ENCODE results near the gene PNMT. TPM values are rescaled to one million over a fixed set of nuclear protein-coding genes. Genes with fewer than 3 reads are reported as not detected.
A peak's percentile ranks its signal among the peaks of the same experiment; 100 is the strongest.

The PNMT gene
- total RNA-seq, 1 experiment from 2014 or later = 1.4 TPM

GRCh38 chr17:39706383-39706782 lies 38.1 kb downstream of the PNMT start:
- Histone ChIP-seq H3K9me3 (ENCODE audit: low read length) (no peaks in the 10 kb centered on the region), H3F3A (ENCODE audit: low read length, unreplicated experiment) (no peaks in the 10 kb centered on the region), H4K20me1 (ENCODE audit: low read length) (no peaks in the 10 kb centered on the region), H3K9ac (ENCODE audit: low read length) (peak overlapping the region; percentile 65), H3K36me3 (ENCODE audit: low read depth, low read length) (peaks cover 4% of the 10 kb centered on the region; the same call in 1 of the 2 replicates), H3K9me2 (replicated peaks; ENCODE audit: low read length) (no peaks in the 10 kb centered on the region), H3K4me2 (ENCODE audit: low read length) (peak overlapping the region; percentile 80), H3K27ac (ENCODE audit: low read length) (peak overlapping the region; percentile 92), H3K27me3 (ENCODE audit: low read length) (no peaks in the 10 kb centered on the region), H3K79me2 (ENCODE audit: low read length) (peaks cover 52% of the 10 kb centered on the region), H2AFZ (ENCODE audit: low read length) (no peak overlapping the region), H3K4me3 (ENCODE audit: low read length) (peak overlapping the region; percentile 38), H3K4me1 (ENCODE audit: insufficient read depth, low read length) (peaks cover 57% of the 10 kb centered on the region)
- TF ChIP-seq EZH2 (IDR thresholded peaks at IDR 0.05; ENCODE audit: low read length, unreplicated experiment) = no peak
- no peak for TF ChIP-seq CTCF (conservative IDR thresholded peaks at IDR 0.05; ENCODE audit: low read depth, low read length)
- ATAC-seq = no peak
- ChIA-PET POLR2A (ENCODE audit: unreplicated experiment) (no interaction called here), CTCF (no interaction called here)
- BruUV-seq (replicated peaks) = no TSS peak
- peak; percentile 29 for DNase-seq
- intact Hi-C loops (cut with micrococcal nuclease) = no loop called here

DNA sequence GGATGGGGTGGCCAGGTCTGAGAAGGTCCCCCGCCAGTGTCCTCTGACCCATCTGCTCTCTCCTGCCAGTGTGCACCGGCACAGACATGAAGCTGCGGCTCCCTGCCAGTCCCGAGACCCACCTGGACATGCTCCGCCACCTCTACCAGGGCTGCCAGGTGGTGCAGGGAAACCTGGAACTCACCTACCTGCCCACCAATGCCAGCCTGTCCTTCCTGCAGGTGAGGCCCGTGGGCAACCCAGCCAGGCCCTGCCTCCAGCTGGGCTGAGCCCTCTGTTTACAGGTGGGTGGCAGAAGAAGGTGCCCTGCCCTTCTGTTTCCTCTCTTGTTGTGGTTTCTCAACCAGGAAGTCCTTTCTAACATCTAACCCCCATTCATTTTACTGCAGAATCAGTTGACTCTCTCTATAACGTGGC lies 38.7 kb downstream of the PNMT start:
- H3F3A ChIP-seq (ENCODE audit: low read length, unreplicated experiment) = no peaks in the 10 kb centered on the region
- H3K79me2 ChIP-seq (ENCODE audit: low read length) = peaks cover 46% of the 10 kb centered on the region
- DNase-seq = peak; percentile 13
- no peaks in the 10 kb centered on the region for H4K20me1 ChIP-seq (ENCODE audit: low read length)
- peaks cover 4% of the 10 kb centered on the region; the same call in 1 of the 2 replicates for H3K36me3 ChIP-seq (ENCODE audit: low read depth, low read length)
- no peaks in the 10 kb centered on the region for H3K9me2 ChIP-seq (replicated peaks; ENCODE audit: low read length)
- peak overlapping the region; percentile 80 for H3K4me2 ChIP-seq (ENCODE audit: low read length)
- no peaks in the 10 kb centered on the region for H3K9me3 ChIP-seq (ENCODE audit: low read length)
- CTCF ChIA-PET = no interaction called here
- no peaks in the 10 kb centered on the region for H3K27me3 ChIP-seq (ENCODE audit: low read length)
- intact Hi-C loops (cut with micrococcal nuclease) = no loop called here
- no TSS peak for BruUV-seq (replicated peaks)
- peak overlapping the region; percentile 92 for H3K27ac ChIP-seq (ENCODE audit: low read length)
- no peak for ATAC-seq
- POLR2A ChIA-PET (ENCODE audit: unreplicated experiment) = no interaction called here
- H3K4me3 ChIP-seq (ENCODE audit: low read length) = peak overlapping the region; percentile 38; the same call in 1 of the 2 replicates
- H3K9ac ChIP-seq (ENCODE audit: low read length) = peak overlapping the region; percentile 65
- no peak for TF ChIP-seq EZH2phosphoT487 (IDR thresholded peaks at IDR 0.05; ENCODE audit: borderline replicate concordance, low read length)
- no peak for TF ChIP-seq CTCF (conservative IDR thresholded peaks at IDR 0.05; ENCODE audit: low read depth, low read length)
- no peak for TF ChIP-seq EZH2 (IDR thresholded peaks at IDR 0.05; ENCODE audit: low read length, unreplicated experiment)
- no peak overlapping the region for H2AFZ ChIP-seq (ENCODE audit: low read length)
- H3K4me1 ChIP-seq (ENCODE audit: insufficient read depth, low read length) = peaks cover 52% of the 10 kb centered on the region

DNA sequence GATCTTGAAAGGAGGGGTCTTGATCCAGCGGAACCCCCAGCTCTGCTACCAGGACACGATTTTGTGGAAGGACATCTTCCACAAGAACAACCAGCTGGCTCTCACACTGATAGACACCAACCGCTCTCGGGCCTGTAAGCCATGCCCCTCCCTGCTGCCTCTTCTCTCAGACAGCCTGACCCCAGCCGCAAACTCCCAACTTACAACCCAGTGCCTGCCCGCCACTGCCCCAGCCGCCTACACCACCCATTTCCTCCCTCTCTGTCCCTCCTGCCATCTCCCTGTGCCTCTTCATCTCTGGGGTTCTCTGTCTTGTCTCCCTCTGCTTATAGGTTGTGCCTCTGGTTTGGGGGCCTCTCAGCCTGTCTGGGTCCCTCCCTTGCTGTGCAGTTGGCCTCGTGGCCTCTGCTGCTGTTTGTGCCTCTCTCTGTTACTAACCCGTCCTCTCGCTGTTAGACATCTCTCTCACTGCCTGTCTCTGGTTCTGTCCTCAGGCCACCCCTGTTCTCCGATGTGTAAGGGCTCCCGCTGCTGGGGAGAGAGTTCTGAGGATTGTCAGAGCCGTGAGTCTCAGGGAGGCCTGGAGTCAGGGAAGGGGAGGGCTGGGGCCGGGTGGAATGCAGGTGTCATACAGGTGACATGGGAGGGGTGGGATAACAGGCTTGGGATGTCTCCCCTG lies 41.2 kb downstream of the PNMT start:
- ATAC-seq (no peak), DNase-seq (no peak)
- Histone ChIP-seq H4K20me1 (ENCODE audit: low read length) (no peaks in the 10 kb centered on the region), H3K4me3 (ENCODE audit: low read length) (no peak overlapping the region), H3K79me2 (ENCODE audit: low read length) (peaks cover 26% of the 10 kb centered on the region), H3K4me1 (ENCODE audit: insufficient read depth, low read length) (peaks cover 28% of the 10 kb centered on the region), H3K36me3 (ENCODE audit: low read depth, low read length) (peaks cover 4% of the 10 kb centered on the region; the same call in 1 of the 2 replicates), H3K9me2 (replicated peaks; ENCODE audit: low read length) (no peaks in the 10 kb centered on the region), H3K27me3 (ENCODE audit: low read length) (no peaks in the 10 kb centered on the region), H3K9ac (ENCODE audit: low read length) (no peak overlapping the region), H3F3A (ENCODE audit: low read length, unreplicated experiment) (no peaks in the 10 kb centered on the region), H3K4me2 (ENCODE audit: low read length) (no peak overlapping the region), H2AFZ (ENCODE audit: low read length) (no peak overlapping the region), H3K9me3 (ENCODE audit: low read length) (no peaks in the 10 kb centered on the region), H3K27ac (ENCODE audit: low read length) (no peak overlapping the region)
- ChIA-PET CTCF (no interaction called here), POLR2A (ENCODE audit: unreplicated experiment) (no interaction called here)
- TF ChIP-seq EZH2phosphoT487 (IDR thresholded peaks at IDR 0.05; ENCODE audit: borderline replicate concordance, low read length) (no peak), CTCF (conservative IDR thresholded peaks at IDR 0.05; ENCODE audit: low read depth, low read length) (no peak), EZH2 (IDR thresholded peaks at IDR 0.05; ENCODE audit: low read length, unreplicated experiment) (no peak)
- BruUV-seq (replicated peaks) = no TSS peak
- intact Hi-C loops (cut with micrococcal nuclease) = no loop called here
